Upper lobe of left lung (tissue), 4 donors: ENCODE results near the gene SERPINB6.

ENCODE experiments used
- CTCF ChIP-seq, 6 experiments: fragments of 450-650 bp in 4 of 6; fragments of 200-600 bp in 2 of 6; sonication (generic) in 2 of 6; IDR thresholded peaks; one replicate each; pipeline ENCODE4 v1.5.1; 2016 to 2019; ENCODE audit warnings: antibody characterized with exemption in 6 of 6
- POLR2A ChIP-seq, 4 donors: fragments of 450-650 bp; IDR thresholded peaks; one replicate each; pipeline ENCODE4 v1.5.1; 2016 to 2017; ENCODE audit warnings: antibody characterized with exemption in 4 of 4, mild to moderate bottlenecking in 2 of 4

GRCh38 chr6:2959909-2960719, 11.3 kb downstream of the SERPINB6 start:
- TF ChIP-seq CTCF (IDR thresholded peaks at IDR 0.05): no peak
- TF ChIP-seq POLR2A (IDR thresholded peaks at IDR 0.05): no peak
